Measurements from ENCODE around the gene TRMT61A. TPM values are rescaled to one million over a fixed set of nuclear protein-coding genes. Genes with fewer than 3 reads are reported as not detected.
A peak's percentile ranks its signal among the peaks of the same experiment; 100 is the strongest.

The TRMT61A gene
- polyA plus RNA-seq, 3 donors, result 2.7 to 7.1 (median 3.4) TPM

DNA sequence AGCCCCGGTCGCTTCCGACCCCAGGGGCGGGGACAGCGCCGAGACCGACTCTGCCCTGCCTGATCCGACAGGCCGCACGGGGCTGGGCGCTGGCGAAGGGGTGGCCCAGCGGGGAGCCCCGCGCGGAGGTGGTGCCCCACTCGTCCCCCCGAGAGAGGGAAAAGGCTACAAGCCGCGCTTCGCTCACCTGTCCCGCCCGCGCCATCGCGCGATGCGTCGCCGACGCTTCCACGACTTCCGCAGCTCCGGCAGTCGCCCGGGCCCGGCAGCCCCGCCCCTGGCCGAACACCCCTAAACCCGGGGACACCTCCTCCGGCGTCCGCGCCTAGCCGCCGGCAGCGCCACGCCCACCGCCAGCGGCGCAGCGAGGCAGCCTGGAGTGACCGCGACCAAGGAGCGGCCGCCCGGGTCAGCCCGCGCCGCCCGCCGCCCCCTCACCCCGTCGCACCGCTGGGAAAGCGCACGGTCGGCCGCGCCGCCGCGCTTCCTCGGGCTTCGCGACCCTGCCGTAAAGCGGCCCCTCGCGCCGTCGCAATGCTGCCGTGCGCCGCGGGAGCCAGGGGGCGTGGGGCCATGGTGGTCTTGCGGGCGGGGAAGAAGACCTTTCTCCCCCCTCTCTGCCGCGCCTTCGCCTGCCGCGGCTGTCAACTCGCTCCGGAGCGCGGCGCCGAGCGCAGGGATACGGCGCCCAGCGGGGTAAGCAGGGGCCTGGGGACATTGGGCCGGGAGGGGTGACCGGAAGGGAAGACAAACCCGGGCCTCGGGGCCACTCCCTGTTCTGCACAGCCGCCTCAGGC lies 33.6 kb downstream of the TRMT61A start, which contains the start of the genes BAG5 and COA8:
Gene BAG5, minus strand, starts transcription at position 229 of the 797 bp plus-strand sequence. CDS start 1,493 bp downstream, outside the sequence.
Gene COA8, plus strand, starts transcription at position 532 of the 797 bp plus-strand sequence. Its CDS starts 42 bp downstream, at position 574.
- H3K27me3 ChIP-seq (ENCODE audit: control insufficient read depth in 2 of 2, insufficient read depth in 2 of 2, low read length in 2 of 2), result no peaks in the 10 kb centered on the region
- peaks cover 98% of the 10 kb centered on the region for H3K79me2 ChIP-seq (ENCODE audit: insufficient read depth, low read length)
- TF ChIP-seq, protein P1, sequence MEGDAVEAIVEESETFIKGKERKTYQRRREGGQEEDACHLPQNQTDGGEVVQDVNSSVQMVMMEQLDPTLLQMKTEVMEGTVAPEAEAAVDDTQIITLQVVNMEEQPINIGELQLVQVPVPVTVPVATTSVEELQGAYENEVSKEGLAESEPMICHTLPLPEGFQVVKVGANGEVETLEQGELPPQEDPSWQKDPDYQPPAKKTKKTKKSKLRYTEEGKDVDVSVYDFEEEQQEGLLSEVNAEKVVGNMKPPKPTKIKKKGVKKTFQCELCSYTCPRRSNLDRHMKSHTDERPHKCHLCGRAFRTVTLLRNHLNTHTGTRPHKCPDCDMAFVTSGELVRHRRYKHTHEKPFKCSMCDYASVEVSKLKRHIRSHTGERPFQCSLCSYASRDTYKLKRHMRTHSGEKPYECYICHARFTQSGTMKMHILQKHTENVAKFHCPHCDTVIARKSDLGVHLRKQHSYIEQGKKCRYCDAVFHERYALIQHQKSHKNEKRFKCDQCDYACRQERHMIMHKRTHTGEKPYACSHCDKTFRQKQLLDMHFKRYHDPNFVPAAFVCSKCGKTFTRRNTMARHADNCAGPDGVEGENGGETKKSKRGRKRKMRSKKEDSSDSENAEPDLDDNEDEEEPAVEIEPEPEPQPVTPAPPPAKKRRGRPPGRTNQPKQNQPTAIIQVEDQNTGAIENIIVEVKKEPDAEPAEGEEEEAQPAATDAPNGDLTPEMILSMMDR (IDR thresholded peaks at IDR 0.05), result no peak
- H3K36me3 Mint-ChIP-seq, result peaks cover 28 to 35% of the 10 kb centered on the region in 2 donors
- no peaks in the 10 kb centered on the region for H3K27me3 Mint-ChIP-seq (ENCODE audit: low read depth in 3 of 3)
- 0% methylated on average over 108 of the region's 109 CpGs for WGBS (ENCODE audit: insufficient coverage)
- peak; percentile 63 to 75 (median 71) for DNase-seq
- peak within 1 kb of the TSS; percentile 91 to 96 for H3K4me3 Mint-ChIP-seq
- peak within 1 kb of the TSS; percentile 68 to 88 for H3K27ac ChIP-seq (ENCODE audit: low read depth in 1 of 2, low read length in 2 of 2)
- peak within 1 kb of the TSS; percentile 94 for H2AFZ ChIP-seq (ENCODE audit: insufficient read depth, low read depth, low read length, poor library complexity, severe bottlenecking)
- H3K36me3 ChIP-seq (replicated peaks in 1 of 2; ENCODE audit: control insufficient read depth in 1 of 2, insufficient read depth in 2 of 2, low read length in 2 of 2), result peaks cover 19 to 36% of the 10 kb centered on the region in 2 donors
- H3K9ac ChIP-seq (ENCODE audit: insufficient read depth, low read length, poor library complexity, severe bottlenecking), result peak within 1 kb of the TSS; percentile 94
- peaks cover 36% of the 10 kb centered on the region for H3K4me1 Mint-ChIP-seq
- H3K4me1 ChIP-seq (ENCODE audit: control insufficient read depth in 1 of 2, insufficient read depth in 2 of 2, low read length in 2 of 2), result peaks cover 24 to 31% of the 10 kb centered on the region in 2 donors
- no peaks in the 10 kb centered on the region for H3K9me3 Mint-ChIP-seq
- H3K27ac Mint-ChIP-seq, result peak within 1 kb of the TSS; percentile 82 to 91 (median 88)
- H3K4me3 ChIP-seq (replicated peaks in 1 of 3; ENCODE audit: low read depth in 2 of 3, low read length in 3 of 3), result peak within 1 kb of the TSS; percentile 89 to 98 (median 92)
- H3K4me2 ChIP-seq (replicated peaks; ENCODE audit: extremely low read depth, low read length, poor library complexity, severe bottlenecking), result peak within 1 kb of the TSS; percentile 82
- no peaks in the 10 kb centered on the region for H3K9me3 ChIP-seq (replicated peaks in 1 of 2; ENCODE audit: control insufficient read depth in 1 of 2, insufficient read depth in 1 of 2, low read length in 2 of 2)
- intact Hi-C loops (cut with micrococcal nuclease), result loop anchor here (2.0 to 5.0 kb wide), 3 partner anchors 40 to 66 kb away; partner anchors contain the start of genes KLC1 (in 2 of the 2) and CKB (in 1 of the 2)
- H4K20me1 ChIP-seq (ENCODE audit: insufficient read depth, low read length), result peaks cover 62% of the 10 kb centered on the region

DNA sequence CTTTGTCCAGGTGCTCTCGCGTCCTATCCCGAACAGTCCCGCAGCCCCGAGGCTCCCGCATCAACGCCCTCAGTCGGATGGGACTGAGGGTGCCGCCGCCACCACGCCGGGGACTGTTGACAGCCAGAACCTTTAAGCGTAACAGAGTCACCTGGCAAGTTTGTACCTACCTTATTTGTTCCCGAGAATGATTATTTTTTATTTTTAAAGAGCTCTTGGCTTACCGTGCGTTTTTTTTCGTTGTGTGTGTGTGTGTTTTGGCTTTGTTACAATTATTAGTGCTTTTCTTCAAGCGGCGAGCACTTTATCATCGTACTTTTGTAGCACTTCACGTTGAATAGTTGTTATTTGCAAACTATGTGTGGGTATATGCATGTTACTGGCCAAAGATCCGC lies 34.2 kb downstream of the TRMT61A start:
- intact Hi-C loops (cut with micrococcal nuclease), result loop anchor here (2.0 to 5.0 kb wide), 3 partner anchors 41 to 66 kb away; partner anchors contain the start of genes KLC1 (in 2 of the 2) and CKB (in 1 of the 2)
- Histone ChIP-seq H4K20me1 (ENCODE audit: insufficient read depth, low read length) (peaks cover 62% of the 10 kb centered on the region), H3K79me2 (ENCODE audit: insufficient read depth, low read length) (peaks cover 98% of the 10 kb centered on the region), H3K9me3 (replicated peaks in 1 of 2; ENCODE audit: control insufficient read depth in 1 of 2, insufficient read depth in 1 of 2, low read length in 2 of 2) (no peaks in the 10 kb centered on the region), H3K4me1 (ENCODE audit: control insufficient read depth in 1 of 2, insufficient read depth in 2 of 2, low read length in 2 of 2) (peaks cover 24 to 31% of the 10 kb centered on the region in 2 donors), H3K4me3 (replicated peaks in 1 of 3; ENCODE audit: low read depth in 2 of 3, low read length in 3 of 3) (peak overlapping the region; percentile 89 to 98 (median 92)), H3K36me3 (replicated peaks in 1 of 2; ENCODE audit: control insufficient read depth in 1 of 2, insufficient read depth in 2 of 2, low read length in 2 of 2) (peaks cover 19 to 31% of the 10 kb centered on the region in 2 donors), H3K27me3 (ENCODE audit: control insufficient read depth in 2 of 2, insufficient read depth in 2 of 2, low read length in 2 of 2) (no peaks in the 10 kb centered on the region), H3K4me2 (replicated peaks; ENCODE audit: extremely low read depth, low read length, poor library complexity, severe bottlenecking) (peak overlapping the region; percentile 82), H3K27ac (ENCODE audit: low read depth in 1 of 2, low read length in 2 of 2) (peak overlapping the region; percentile 30 to 88), H3K9ac (ENCODE audit: insufficient read depth, low read length, poor library complexity, severe bottlenecking) (peak overlapping the region; percentile 94), H2AFZ (ENCODE audit: insufficient read depth, low read depth, low read length, poor library complexity, severe bottlenecking) (peak overlapping the region; percentile 94)
- H3K4me3 Mint-ChIP-seq, result peak overlapping the region; percentile 90 to 96
- no peaks in the 10 kb centered on the region for H3K9me3 Mint-ChIP-seq
- H3K36me3 Mint-ChIP-seq, result peaks cover 23 to 34% of the 10 kb centered on the region in 2 donors
- no peak for DNase-seq
- peaks cover 36% of the 10 kb centered on the region for H3K4me1 Mint-ChIP-seq
- peak overlapping the region; percentile 48 to 91 (median 81) for H3K27ac Mint-ChIP-seq
- TF ChIP-seq, protein P1 (IDR thresholded peaks at IDR 0.05), result no peak
- WGBS (ENCODE audit: insufficient coverage), result under 1% methylated on average over 22 of the region's 22 CpGs
- no peaks in the 10 kb centered on the region for H3K27me3 Mint-ChIP-seq (ENCODE audit: low read depth in 3 of 3)
